Gastroesophageal sphincter (tissue), 3 donors: ENCODE measurements around the gene FAM13A.

Experiments
- POLR2A ChIP-seq, 2 donors: fragments of 450-650 bp; IDR thresholded peaks; one replicate each; pipeline ENCODE4 v1.6.1; 2017; ENCODE audit warnings: antibody characterized with exemption in 2 of 2, mild to moderate bottlenecking in 2 of 2, moderate library complexity in 1 of 2
- POLR2AphosphoS5 ChIP-seq: sonication (generic); formaldehyde crosslinking; IDR thresholded peaks from one replicate; pipeline ENCODE4 v1.6.1; 2017; ENCODE audit warnings: antibody characterized with exemption
- TF ChIP-seq, protein P1 (sequence below), 4 experiments: fragments of 200-600 bp in 2 of 4; fragments of 450-650 bp in 2 of 4; sonication (generic) in 1 of 4; IDR thresholded peaks; one replicate each; pipeline ENCODE4 v1.5.1; 2017 to 2019; ENCODE audit warnings: antibody characterized with exemption in 4 of 4, mild to moderate bottlenecking in 2 of 4, moderate library complexity in 2 of 4

DNA sequence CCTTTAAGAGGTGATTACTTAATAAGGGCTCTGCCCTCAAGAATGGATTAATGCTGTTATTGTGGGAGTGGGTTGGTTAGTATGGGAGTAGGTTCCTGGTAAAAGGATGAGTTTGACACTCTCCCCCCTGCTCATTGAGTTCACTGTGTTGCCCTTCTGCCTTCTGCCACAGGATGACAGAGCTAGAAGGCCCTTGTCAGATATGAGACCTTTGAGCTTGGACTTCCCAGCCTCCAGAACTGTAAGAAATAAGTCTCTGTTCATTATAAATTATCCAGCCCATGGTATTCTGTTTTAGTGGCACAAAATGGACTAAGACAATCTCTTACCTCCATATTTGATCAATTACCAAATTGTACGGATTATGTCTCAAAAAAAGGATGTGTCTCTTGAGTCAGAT lies 245.1 kb downstream of the FAM13A start:
- TF ChIP-seq POLR2A (IDR thresholded peaks at IDR 0.05) (no peak), POLR2AphosphoS5 (no peak)
- TF ChIP-seq, protein P1, sequence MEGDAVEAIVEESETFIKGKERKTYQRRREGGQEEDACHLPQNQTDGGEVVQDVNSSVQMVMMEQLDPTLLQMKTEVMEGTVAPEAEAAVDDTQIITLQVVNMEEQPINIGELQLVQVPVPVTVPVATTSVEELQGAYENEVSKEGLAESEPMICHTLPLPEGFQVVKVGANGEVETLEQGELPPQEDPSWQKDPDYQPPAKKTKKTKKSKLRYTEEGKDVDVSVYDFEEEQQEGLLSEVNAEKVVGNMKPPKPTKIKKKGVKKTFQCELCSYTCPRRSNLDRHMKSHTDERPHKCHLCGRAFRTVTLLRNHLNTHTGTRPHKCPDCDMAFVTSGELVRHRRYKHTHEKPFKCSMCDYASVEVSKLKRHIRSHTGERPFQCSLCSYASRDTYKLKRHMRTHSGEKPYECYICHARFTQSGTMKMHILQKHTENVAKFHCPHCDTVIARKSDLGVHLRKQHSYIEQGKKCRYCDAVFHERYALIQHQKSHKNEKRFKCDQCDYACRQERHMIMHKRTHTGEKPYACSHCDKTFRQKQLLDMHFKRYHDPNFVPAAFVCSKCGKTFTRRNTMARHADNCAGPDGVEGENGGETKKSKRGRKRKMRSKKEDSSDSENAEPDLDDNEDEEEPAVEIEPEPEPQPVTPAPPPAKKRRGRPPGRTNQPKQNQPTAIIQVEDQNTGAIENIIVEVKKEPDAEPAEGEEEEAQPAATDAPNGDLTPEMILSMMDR (IDR thresholded peaks at IDR 0.05): no peak
